PC-3 (cell line): Measurements from ENCODE around the gene SPIN3. TPM values are rescaled to one million over a fixed set of nuclear protein-coding genes. Genes with fewer than 3 reads are reported as not detected.
"Not testable (repeated sequence)": the region's sequence is repeated elsewhere in the genome, so short reads cannot be mapped to it uniquely, and the experiment has no call there.

Experiments
- ATAC-seq: fragments of 200-7000 bp; cut with Tn5 transposase; 2 replicates; pipeline ENCODE4 v1.9.1; 2020; ENCODE audit warnings: mild to moderate bottlenecking, moderate library complexity
- Bru-seq: library from RNA; stranded (reverse); fragments of 400-500 nt; gene quantifications from one replicate; lab custom pipeline; 2021; lab: Mats Ljungman, UMichigan
- BruChase-seq, 2 experiments: library from RNA; stranded (reverse); fragments of 400-500 nt; gene quantifications; one replicate each; lab custom pipeline; 2021; lab: Mats Ljungman, UMichigan
- BruUV-seq: library from RNA; stranded (reverse); fragments of 400-500 nt; replicated peaks from 2 replicates; lab custom pipeline; 2021; lab: Mats Ljungman, UMichigan
- CTCF ChIA-PET: fragments of 300-600 bp; sonication (Branson Sonifier 250); formaldehyde crosslinking; loops from one replicate; lab custom pipeline; 2022; ENCODE audit warnings: antibody characterized with exemption; lab: Charles Lee
- POLR2A ChIA-PET: fragments of 300-600 bp; sonication (Branson Sonifier 250); formaldehyde crosslinking; loops from one replicate; lab custom pipeline; 2022; ENCODE audit warnings: antibody characterized with exemption; ENCODE audit not compliant: unreplicated experiment; lab: Charles Lee
- DNase-seq: peaks from one replicate; pipeline ENCODE4 v3.0.0-alpha.2; 2015
- H2AFZ ChIP-seq: fragments of 300-600 bp; sonication (generic); 2 replicates; pipeline ENCODE4 v1.6.0; 2016; ENCODE audit warnings: antibody characterized with exemption, low read length
- H3F3A ChIP-seq: fragments of 300-600 bp; sonication (generic); one replicate; pipeline ENCODE4 v1.6.0; 2017; ENCODE audit warnings: antibody characterized with exemption, low read length, control low read depth, mild to moderate bottlenecking; ENCODE audit not compliant: unreplicated experiment
- H3K27ac ChIP-seq: fragments of 300-600 bp; sonication (generic); 2 replicates; pipeline ENCODE4 v1.5.1; 2016; ENCODE audit warnings: mild to moderate bottlenecking, low read length
- H3K27me3 ChIP-seq: fragments of 300-600 bp; sonication (generic); 2 replicates; pipeline ENCODE4 v1.6.1; 2016; ENCODE audit warnings: low read length, mixed read lengths
- H3K36me3 ChIP-seq: fragments of 300-600 bp; sonication (generic); 2 replicates; pipeline ENCODE4 v1.6.1; 2016; ENCODE audit warnings: low read depth, mixed run types, low read length, mixed read lengths
- H3K4me1 ChIP-seq: fragments of 300-600 bp; sonication (generic); 2 replicates; pipeline ENCODE4 v1.5.1; 2016; ENCODE audit warnings: low read length; ENCODE audit not compliant: insufficient read depth
- H3K4me2 ChIP-seq: fragments of 300-600 bp; sonication (generic); 2 replicates; pipeline ENCODE4 v1.6.0; 2016; ENCODE audit warnings: low read length
- H3K4me3 ChIP-seq: fragments of 300-600 bp; sonication (generic); 2 replicates; pipeline ENCODE4 v1.5.1; 2016; ENCODE audit warnings: mild to moderate bottlenecking, low read length, mixed read lengths
- H3K79me2 ChIP-seq: fragments of 300-600 bp; sonication (generic); 2 replicates; pipeline ENCODE4 v1.6.1; 2017; ENCODE audit warnings: low read length, mixed read lengths
- H3K9ac ChIP-seq: fragments of 300-600 bp; sonication (generic); 2 replicates; pipeline ENCODE4 v1.6.0; 2016; ENCODE audit warnings: mild to moderate bottlenecking, low read length
- H3K9me2 ChIP-seq: fragments of 300-600 bp; sonication (generic); replicated peaks from 2 replicates; pipeline ENCODE4 v1.6.1; 2016; ENCODE audit warnings: mixed run types, low read length, mixed read lengths
- H3K9me3 ChIP-seq: fragments of 300-600 bp; sonication (generic); 2 replicates; pipeline ENCODE4 v1.6.1; 2016; ENCODE audit warnings: low read length, mixed read lengths
- H4K20me1 ChIP-seq: fragments of 300-600 bp; sonication (generic); 2 replicates; pipeline ENCODE4 v1.6.1; 2016; ENCODE audit warnings: low read length, mixed read lengths
- CTCF ChIP-seq: fragments of 300-600 bp; sonication (generic); conservative IDR thresholded peaks from 2 replicates; pipeline ENCODE4 v1.5.1; 2017; ENCODE audit warnings: antibody characterized with exemption, low read depth, mild to moderate bottlenecking, low read length
- EZH2 ChIP-seq: fragments of 300-600 bp; sonication (generic); IDR thresholded peaks from one replicate; pipeline ENCODE4 v1.6.1; 2017; ENCODE audit warnings: antibody characterized with exemption, mild to moderate bottlenecking, low read length; ENCODE audit not compliant: unreplicated experiment
- EZH2phosphoT487 ChIP-seq: fragments of 300-600 bp; sonication (generic); IDR thresholded peaks from 2 replicates; pipeline ENCODE4 v1.6.1; 2018; ENCODE audit warnings: mild to moderate bottlenecking, antibody characterized with exemption, low read length, borderline replicate concordance
- intact Hi-C: fragments of 100-400 bp; cut with micrococcal nuclease; formaldehyde crosslinking; loops from 2 replicates; pipeline ENCODE4 v1.9.0; 2023
- long read RNA-seq: library from polyadenylated mRNA; unstranded; transcript quantifications from one replicate; pipeline ENCODE4 v2.0.0, GENCODE V29; 2021; ENCODE audit not compliant: unreplicated experiment
- total RNA-seq: library from RNA; depleted of rRNA; stranded (reverse); fragments of >200 nt; gene quantifications from 2 replicates; pipeline ENCODE4 v1.2.3, GENCODE V29; 2014; rRNA removed

SPIN3 gene
- 8.4 and 9.0 TPM in 2 replicates for total RNA-seq
- percentile 76 among the genes with signal in this experiment for Bru-seq, nascent RNA
- BruChase-seq, experiment 1, labeled RNA remaining after a 6-hour chase, result percentile 82 among the genes with signal in this experiment
- percentile 91 among the genes with signal in this experiment for BruChase-seq, experiment 2, labeled RNA remaining after a 2-hour chase
- long read RNA-seq, full-length matches to known transcripts, result 49 of 56 reads
- long read RNA-seq, partial matches to known transcripts, result 4 of 56 reads
- long read RNA-seq, other reads (novel, unspliced or antisense), result 3 of 56 reads

GRCh38 chrX:56995271-56995994 is at the start of gene SPIN3:
TSS of gene SPIN3 (minus strand) at chrX:56995541. CDS start at chrX:56994947, 594 bp downstream.
- peak within 1 kb of the TSS; percentile 55 for H3K27ac ChIP-seq
- no peaks in the 10 kb centered on the region for H3K27me3 ChIP-seq
- H2AFZ ChIP-seq, result peak within 1 kb of the TSS; percentile 91
- POLR2A ChIA-PET, result interaction anchor here (0.6 kb wide), 2 partner anchors 267 to 1353 kb away, joined by 3 to 6 read pairs; no protein-coding TSS in a partner anchor
- peak within 1 kb of the TSS; percentile 83 for H3K9ac ChIP-seq
- no peaks in the 10 kb centered on the region for H3K9me3 ChIP-seq
- CTCF ChIA-PET, result no interaction called here
- no TSS peak for BruUV-seq
- no peaks in the 10 kb centered on the region for H4K20me1 ChIP-seq
- DNase-seq (peak; percentile 86), ATAC-seq (peak; percentile 99)
- H3K4me3 ChIP-seq, result peak within 1 kb of the TSS; percentile 88
- H3K36me3 ChIP-seq, result peaks cover 15% of the 10 kb centered on the region
- intact Hi-C loops, result loop anchor here (10.0 kb wide), 1 partner anchor 119 kb away; no protein-coding TSS in a partner anchor
- H3K9me2 ChIP-seq, result no peaks in the 10 kb centered on the region
- TF ChIP-seq EZH2phosphoT487, result no peak
- TF ChIP-seq EZH2, result no peak
- no peak for TF ChIP-seq CTCF
- H3F3A ChIP-seq, result no peaks in the 10 kb centered on the region
- peak within 1 kb of the TSS; percentile 97 for H3K4me2 ChIP-seq
- peaks cover 7% of the 10 kb centered on the region; the same call in 1 of the 2 replicates for H3K4me1 ChIP-seq
- H3K79me2 ChIP-seq, result peaks cover 30% of the 10 kb centered on the region

GRCh38 chrX:57044245-57044644 is 48.9 kb upstream of the SPIN3 start:
- Histone ChIP-seq H4K20me1 (no peaks in the 10 kb centered on the region), H3K4me1 (no peaks in the 10 kb centered on the region), H3K9ac (no peak overlapping the region), H3K79me2 (no peaks in the 10 kb centered on the region), H3K4me2 (no peak overlapping the region), H3K27me3 (no peaks in the 10 kb centered on the region), H2AFZ (no peak overlapping the region), H3F3A (no peaks in the 10 kb centered on the region), H3K4me3 (no peak overlapping the region), H3K36me3 (no peaks in the 10 kb centered on the region), H3K9me3 (no peaks in the 10 kb centered on the region), H3K27ac (no peak overlapping the region), H3K9me2 (no peaks in the 10 kb centered on the region)
- ChIA-PET CTCF (no interaction called here), POLR2A (no interaction called here)
- intact Hi-C loops, result no loop called here
- peak; percentile 5 for DNase-seq
- no TSS peak for BruUV-seq
- no peak for ATAC-seq
- no peak for TF ChIP-seq CTCF
- no peak for TF ChIP-seq EZH2phosphoT487

GRCh38 chrX:57037265-57037664 is 41.9 kb upstream of the SPIN3 start:
- H4K20me1 ChIP-seq, H3K9me2 ChIP-seq, H3K36me3 ChIP-seq, H3K4me2 ChIP-seq, CTCF ChIA-PET, H2AFZ ChIP-seq, H3K4me3 ChIP-seq, ATAC-seq, H3K4me1 ChIP-seq, DNase-seq, H3K27me3 ChIP-seq, H3K79me2 ChIP-seq, H3K9me3 ChIP-seq, H3K9ac ChIP-seq, H3K27ac ChIP-seq, intact Hi-C loops, POLR2A ChIA-PET, H3F3A ChIP-seq, BruUV-seq: not testable (repeated sequence)
